Gastrocnemius medialis (tissue), 4 donors: Measurements from ENCODE around the gene TM4SF20. TPM values are rescaled to one million over a fixed set of nuclear protein-coding genes. Genes with fewer than 3 reads are reported as not detected.

ENCODE experiments used
- ATAC-seq, 2 donors: fragments of 150-250 bp; one replicate each; pipeline ENCODE4 v1.9.1; 2016
- DNase-seq, 2 donors: peaks; one replicate each; pipeline ENCODE4 v3.0.0-alpha.2; 2019
- H3K27ac ChIP-seq, 4 donors: fragments of 200-600 bp; sonication (generic); 1 replicate in 1 of 4; 2 replicates in 3 of 4; pipeline ENCODE4 v1.5.1; 2016 to 2018; ENCODE audit warnings: mild to moderate bottlenecking in 2 of 4, moderate library complexity in 1 of 4
- H3K27me3 ChIP-seq, 3 donors: fragments of 200-600 bp; sonication (generic) in 2 of 3; 1 replicate in 1 of 3; 2 replicates in 2 of 3; pipeline versions ENCODE4 v1.5.1 to v1.6.0; 2016 to 2019; ENCODE audit warnings: mild to moderate bottlenecking in 1 of 3, moderate library complexity in 1 of 3
- H3K36me3 ChIP-seq, 2 donors: fragments of 200-600 bp; sonication (generic) in 1 of 2; one replicate each; pipeline ENCODE4 v1.5.1; 2017 to 2018
- H3K4me1 ChIP-seq, 2 donors: fragments of 200-600 bp; sonication (generic) in 1 of 2; one replicate each; pipeline ENCODE4 v1.5.1; 2016 to 2017; ENCODE audit warnings: mild to moderate bottlenecking in 2 of 2
- H3K4me3 ChIP-seq, 4 donors: fragments of 200-600 bp; sonication (generic) in 3 of 4; 1 replicate in 1 of 4; 2 replicates in 3 of 4; pipeline ENCODE4 v1.5.1; 2016 to 2019; ENCODE audit warnings: mild to moderate bottlenecking in 2 of 4
- H3K9me3 ChIP-seq, 3 donors: fragments of 200-600 bp; sonication (generic) in 2 of 3; 1 replicate in 1 of 3; 2 replicates in 2 of 3; pipeline ENCODE4 v1.5.1; 2016 to 2019
- CTCF ChIP-seq, 5 experiments: fragments of 450-650 bp in 3 of 5; fragments of 200-600 bp in 2 of 5; sonication (generic) in 2 of 5; IDR thresholded peaks in 4 of 5; conservative IDR thresholded peaks in 1 of 5; 1 replicate in 4 of 5; 2 replicates in 1 of 5; pipeline ENCODE4 v1.5.1; 2016 to 2019; ENCODE audit warnings: antibody characterized with exemption in 5 of 5, mild to moderate bottlenecking in 3 of 5, moderate library complexity in 3 of 5
- POLR2A ChIP-seq, 2 donors: fragments of 450-650 bp; IDR thresholded peaks; one replicate each; pipeline ENCODE4 v1.6.1; 2017; ENCODE audit warnings: antibody characterized with exemption in 2 of 2, mild to moderate bottlenecking in 2 of 2, moderate library complexity in 2 of 2
- in situ Hi-C, 4 donors: fragments of 200-750 bp; cut with MboI; loops; one replicate each; pipeline versions ENCODE4 v1.15.0 to v1.8.0; 2017; ENCODE audit warnings: low sequenced_read_pairs in 4 of 4
- intact Hi-C: fragments of 100-400 bp; cut with DNase I; formaldehyde crosslinking; loops from one replicate; pipeline ENCODE4 v1.15.1; 2023; ENCODE audit warnings: low total_unique reads
- total RNA-seq, 4 donors: library from RNA; depleted of rRNA; stranded (reverse); fragments of >200 nt; gene quantifications; one replicate each; pipeline versions ENCODE4 v1.1.0 to v1.2.3, GENCODE V29; 2016

Gene TM4SF20
- total RNA-seq, 4 donors from 2014 or later: not detected

- Histone ChIP-seq H3K36me3 (peaks cover 0 to 27% of the 10 kb centered on the region in 2 donors), H3K4me3 (no peak overlapping the region), H3K27me3 (no peaks in the 10 kb centered on the region), H3K9me3 (no peaks in the 10 kb centered on the region), H3K27ac (no peak overlapping the region), H3K4me1 (no peaks in the 10 kb centered on the region)
- ATAC-seq: no peak
- no peak for TF ChIP-seq POLR2A (IDR thresholded peaks at IDR 0.05)
- no peak for TF ChIP-seq CTCF (IDR thresholded peaks at IDR 0.05 in 4 of 5, conservative IDR thresholded peaks at IDR 0.05 in 1 of 5)
- no peak for DNase-seq
- in situ Hi-C loops: no loop called here
- intact Hi-C loops: no loop called here
Observed at GRCh38 chr2:227351639-227352038, 27.5 kb downstream of the TM4SF20 start.

GRCh38 chr2:227349989-227350612, 29.0 kb downstream of the TM4SF20 start:
- ATAC-seq: no peak
- in situ Hi-C loops: no loop called here

GRCh38 chr2:227348324-227348723, 30.8 kb downstream of the TM4SF20 start:
- H3K4me1 ChIP-seq: no peaks in the 10 kb centered on the region
- in situ Hi-C loops (no loop called here), intact Hi-C loops (no loop called here)
- no peaks in the 10 kb centered on the region for H3K9me3 ChIP-seq
- H3K36me3 ChIP-seq: peaks cover 0 to 12% of the 10 kb centered on the region in 2 donors
- H3K4me3 ChIP-seq: no peak overlapping the region
- no peak overlapping the region for H3K27ac ChIP-seq
- DNase-seq (no peak), ATAC-seq (no peak)
- no peaks in the 10 kb centered on the region for H3K27me3 ChIP-seq
- TF ChIP-seq CTCF (IDR thresholded peaks at IDR 0.05 in 4 of 5, conservative IDR thresholded peaks at IDR 0.05 in 1 of 5): no peak
- no peak for TF ChIP-seq POLR2A (IDR thresholded peaks at IDR 0.05)

More at GRCh38 chr2:227349989-227350612, 29.0 kb downstream of the TM4SF20 start:
- H3K36me3 ChIP-seq: peaks cover 0 to 13% of the 10 kb centered on the region in 2 donors
- intact Hi-C loops: no loop called here
- no peak overlapping the region for H3K27ac ChIP-seq
- no peak for TF ChIP-seq CTCF (IDR thresholded peaks at IDR 0.05 in 4 of 5, conservative IDR thresholded peaks at IDR 0.05 in 1 of 5)
- no peak for TF ChIP-seq POLR2A (IDR thresholded peaks at IDR 0.05)
- no peak overlapping the region for H3K4me3 ChIP-seq
- H3K4me1 ChIP-seq: no peaks in the 10 kb centered on the region
- H3K9me3 ChIP-seq: no peaks in the 10 kb centered on the region
- no peak for DNase-seq
- no peaks in the 10 kb centered on the region for H3K27me3 ChIP-seq

GRCh38 chr2:227347117-227347516, 32.0 kb downstream of the TM4SF20 start:
- ATAC-seq (no peak), DNase-seq (no peak)
- Histone ChIP-seq H3K4me3 (no peak overlapping the region), H3K36me3 (peaks cover 0 to 15% of the 10 kb centered on the region in 2 donors), H3K27me3 (no peaks in the 10 kb centered on the region), H3K9me3 (no peaks in the 10 kb centered on the region), H3K27ac (no peak overlapping the region), H3K4me1 (no peaks in the 10 kb centered on the region)
- no peak for TF ChIP-seq POLR2A (IDR thresholded peaks at IDR 0.05)
- TF ChIP-seq CTCF (IDR thresholded peaks at IDR 0.05 in 4 of 5, conservative IDR thresholded peaks at IDR 0.05 in 1 of 5): no peak
- intact Hi-C loops: no loop called here
- in situ Hi-C loops: no loop called here

- intact Hi-C loops (no loop called here), in situ Hi-C loops (no loop called here)
- no peak for DNase-seq
Observed at GRCh38 chr2:227344231-227344630, 34.9 kb downstream of the TM4SF20 start.

More at GRCh38 chr2:227344231-227344630, 34.9 kb downstream of the TM4SF20 start:
- Histone ChIP-seq H3K9me3 (no peaks in the 10 kb centered on the region), H3K27me3 (no peaks in the 10 kb centered on the region), H3K4me3 (no peak overlapping the region), H3K36me3 (peaks cover 0 to 35% of the 10 kb centered on the region in 2 donors), H3K27ac (no peak overlapping the region), H3K4me1 (no peaks in the 10 kb centered on the region)
- no peak for ATAC-seq
- TF ChIP-seq CTCF (IDR thresholded peaks at IDR 0.05 in 4 of 5, conservative IDR thresholded peaks at IDR 0.05 in 1 of 5) (no peak), POLR2A (IDR thresholded peaks at IDR 0.05) (no peak)
